ENCODE data around the gene PLD6. TPM values are rescaled to one million over a fixed set of nuclear protein-coding genes. Genes with fewer than 3 reads are reported as not detected.
"Not testable (repeated sequence)": the region's sequence is repeated elsewhere in the genome, so short reads cannot be mapped to it uniquely, and the experiment has no call there.

PLD6 gene, protein sequence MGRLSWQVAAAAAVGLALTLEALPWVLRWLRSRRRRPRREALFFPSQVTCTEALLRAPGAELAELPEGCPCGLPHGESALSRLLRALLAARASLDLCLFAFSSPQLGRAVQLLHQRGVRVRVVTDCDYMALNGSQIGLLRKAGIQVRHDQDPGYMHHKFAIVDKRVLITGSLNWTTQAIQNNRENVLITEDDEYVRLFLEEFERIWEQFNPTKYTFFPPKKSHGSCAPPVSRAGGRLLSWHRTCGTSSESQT
- total RNA-seq (2021; ENCODE audit: unreplicated experiment) (4.2 TPM), Bru-seq, nascent RNA (percentile 61 among the genes with signal in this experiment), BruChase-seq, experiment 1, labeled RNA remaining after a 2-hour chase (percentile 86 among the genes with signal in this experiment), BruChase-seq, experiment 2, labeled RNA remaining after a 6-hour chase (percentile 57 among the genes with signal in this experiment)
- polyA plus RNA-seq (2012; ENCODE audit: insufficient read length): 2.4 TPM
- long read RNA-seq, transcript PLD6-201 (2 exons, 2,560 nt): major isoform, 8 of 13 reads
- long read RNA-seq, partial matches to known transcripts: 0 of 13 reads
- long read RNA-seq, other reads (novel, unspliced or antisense): 5 of 13 reads

DNA sequence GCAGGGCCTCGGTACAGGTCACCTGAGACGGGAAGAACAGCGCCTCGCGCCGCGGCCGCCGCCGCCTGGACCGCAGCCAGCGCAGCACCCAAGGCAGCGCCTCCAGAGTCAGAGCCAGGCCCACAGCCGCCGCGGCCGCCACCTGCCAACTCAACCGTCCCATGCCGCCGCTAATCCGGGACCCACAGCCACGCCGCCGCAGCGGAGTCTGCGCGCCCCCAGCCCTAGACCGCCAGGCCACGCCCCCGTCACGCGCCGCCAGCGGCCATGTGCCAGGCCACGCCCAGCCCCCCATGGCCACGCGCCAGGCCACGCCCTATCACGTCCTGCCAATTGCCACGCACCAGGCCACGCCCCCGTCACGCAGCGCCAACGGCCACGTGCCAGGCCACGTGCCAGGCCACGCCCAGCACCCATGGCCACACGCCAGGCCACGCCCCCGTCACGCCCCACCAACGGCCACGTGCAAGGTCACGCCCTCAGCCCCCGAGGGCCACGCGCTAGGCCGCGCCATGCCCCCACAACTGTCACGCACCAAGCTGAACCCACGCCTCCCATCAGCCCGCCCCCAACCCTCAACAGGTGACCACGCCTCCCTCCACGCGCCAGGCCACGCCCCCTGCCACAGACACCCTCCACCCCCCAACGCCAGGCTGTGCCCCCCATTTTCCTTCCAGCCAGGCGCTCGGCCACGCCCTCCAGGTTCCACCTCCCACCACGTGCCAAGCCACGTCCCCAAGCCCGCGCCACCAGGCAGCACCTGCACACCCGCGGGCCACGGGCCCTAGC lies at the start of gene PLD6:
Gene PLD6, minus strand, starts transcription at position 210 of the 789 bp plus-strand sequence. Its CDS starts 47 bp downstream, at position 163.
- Histone ChIP-seq H3K4me1 (ENCODE audit: control insufficient read depth, insufficient read depth, low read length) (peaks cover 8% of the 10 kb centered on the region), H3K4me3 (ENCODE audit: low read depth in 2 of 2, low read length in 2 of 2) (peak within 1 kb of the TSS; percentile 56 to 67), H3K27ac (ENCODE audit: low read length) (peak within 1 kb of the TSS; percentile 63), H3K9me3 (ENCODE audit: control insufficient read depth, insufficient read depth, low read depth, low read length) (no peaks in the 10 kb centered on the region), H3K36me3 (ENCODE audit: control insufficient read depth, insufficient read depth, low read length) (no peaks in the 10 kb centered on the region), H3K27me3 (ENCODE audit: control insufficient read depth, insufficient read depth, low read length) (no peaks in the 10 kb centered on the region)
- intact Hi-C loops (cut with micrococcal nuclease; ENCODE audit: unreplicated experiment): no loop called here
- peak; percentile 75 for ATAC-seq
- ChIA-PET CTCF (interaction anchor here (0.8 kb wide), 1 partner anchor 52 kb away, joined by 11 read pairs; no protein-coding TSS in a partner anchor), POLR2A (no interaction called here)
- peak; percentile 28 for DNase-seq (ENCODE audit: low read depth, low spot score)
- TF ChIP-seq, protein P1, sequence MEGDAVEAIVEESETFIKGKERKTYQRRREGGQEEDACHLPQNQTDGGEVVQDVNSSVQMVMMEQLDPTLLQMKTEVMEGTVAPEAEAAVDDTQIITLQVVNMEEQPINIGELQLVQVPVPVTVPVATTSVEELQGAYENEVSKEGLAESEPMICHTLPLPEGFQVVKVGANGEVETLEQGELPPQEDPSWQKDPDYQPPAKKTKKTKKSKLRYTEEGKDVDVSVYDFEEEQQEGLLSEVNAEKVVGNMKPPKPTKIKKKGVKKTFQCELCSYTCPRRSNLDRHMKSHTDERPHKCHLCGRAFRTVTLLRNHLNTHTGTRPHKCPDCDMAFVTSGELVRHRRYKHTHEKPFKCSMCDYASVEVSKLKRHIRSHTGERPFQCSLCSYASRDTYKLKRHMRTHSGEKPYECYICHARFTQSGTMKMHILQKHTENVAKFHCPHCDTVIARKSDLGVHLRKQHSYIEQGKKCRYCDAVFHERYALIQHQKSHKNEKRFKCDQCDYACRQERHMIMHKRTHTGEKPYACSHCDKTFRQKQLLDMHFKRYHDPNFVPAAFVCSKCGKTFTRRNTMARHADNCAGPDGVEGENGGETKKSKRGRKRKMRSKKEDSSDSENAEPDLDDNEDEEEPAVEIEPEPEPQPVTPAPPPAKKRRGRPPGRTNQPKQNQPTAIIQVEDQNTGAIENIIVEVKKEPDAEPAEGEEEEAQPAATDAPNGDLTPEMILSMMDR (IDR thresholded peaks at IDR 0.05): no peak
- TF ChIP-seq, protein P2, sequence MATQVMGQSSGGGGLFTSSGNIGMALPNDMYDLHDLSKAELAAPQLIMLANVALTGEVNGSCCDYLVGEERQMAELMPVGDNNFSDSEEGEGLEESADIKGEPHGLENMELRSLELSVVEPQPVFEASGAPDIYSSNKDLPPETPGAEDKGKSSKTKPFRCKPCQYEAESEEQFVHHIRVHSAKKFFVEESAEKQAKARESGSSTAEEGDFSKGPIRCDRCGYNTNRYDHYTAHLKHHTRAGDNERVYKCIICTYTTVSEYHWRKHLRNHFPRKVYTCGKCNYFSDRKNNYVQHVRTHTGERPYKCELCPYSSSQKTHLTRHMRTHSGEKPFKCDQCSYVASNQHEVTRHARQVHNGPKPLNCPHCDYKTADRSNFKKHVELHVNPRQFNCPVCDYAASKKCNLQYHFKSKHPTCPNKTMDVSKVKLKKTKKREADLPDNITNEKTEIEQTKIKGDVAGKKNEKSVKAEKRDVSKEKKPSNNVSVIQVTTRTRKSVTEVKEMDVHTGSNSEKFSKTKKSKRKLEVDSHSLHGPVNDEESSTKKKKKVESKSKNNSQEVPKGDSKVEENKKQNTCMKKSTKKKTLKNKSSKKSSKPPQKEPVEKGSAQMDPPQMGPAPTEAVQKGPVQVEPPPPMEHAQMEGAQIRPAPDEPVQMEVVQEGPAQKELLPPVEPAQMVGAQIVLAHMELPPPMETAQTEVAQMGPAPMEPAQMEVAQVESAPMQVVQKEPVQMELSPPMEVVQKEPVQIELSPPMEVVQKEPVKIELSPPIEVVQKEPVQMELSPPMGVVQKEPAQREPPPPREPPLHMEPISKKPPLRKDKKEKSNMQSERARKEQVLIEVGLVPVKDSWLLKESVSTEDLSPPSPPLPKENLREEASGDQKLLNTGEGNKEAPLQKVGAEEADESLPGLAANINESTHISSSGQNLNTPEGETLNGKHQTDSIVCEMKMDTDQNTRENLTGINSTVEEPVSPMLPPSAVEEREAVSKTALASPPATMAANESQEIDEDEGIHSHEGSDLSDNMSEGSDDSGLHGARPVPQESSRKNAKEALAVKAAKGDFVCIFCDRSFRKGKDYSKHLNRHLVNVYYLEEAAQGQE (IDR thresholded peaks at IDR 0.05; ENCODE audit: insufficient read depth in 1 of 2, low read depth in 2 of 2, low read length in 1 of 2): 0 out of 4 replicates have a peak, but pooled peaks of 1 of the 2 experiments have one; percentile 34
- TF ChIP-seq SIN3A (IDR thresholded peaks at IDR 0.05; ENCODE audit: borderline replicate concordance, insufficient read depth, low read depth, low read length) (no peak; the same call in 1 of the 2 replicates), POLR2AphosphoS5 (IDR thresholded peaks at IDR 0.05; ENCODE audit: low read depth, low read length) (0 out of 2 replicates have a peak, but pooled peaks have one; percentile 33), TCF7L2 (IDR thresholded peaks at IDR 0.05; ENCODE audit: low read depth, low read length) (no peak)
- in situ Hi-C loops (cut with HindIII; ENCODE audit: low pct_unique_long_range_greater_than_20kb, low sequenced_read_pairs): no loop called here
- no TSS peak for BruUV-seq (replicated peaks)

DNA sequence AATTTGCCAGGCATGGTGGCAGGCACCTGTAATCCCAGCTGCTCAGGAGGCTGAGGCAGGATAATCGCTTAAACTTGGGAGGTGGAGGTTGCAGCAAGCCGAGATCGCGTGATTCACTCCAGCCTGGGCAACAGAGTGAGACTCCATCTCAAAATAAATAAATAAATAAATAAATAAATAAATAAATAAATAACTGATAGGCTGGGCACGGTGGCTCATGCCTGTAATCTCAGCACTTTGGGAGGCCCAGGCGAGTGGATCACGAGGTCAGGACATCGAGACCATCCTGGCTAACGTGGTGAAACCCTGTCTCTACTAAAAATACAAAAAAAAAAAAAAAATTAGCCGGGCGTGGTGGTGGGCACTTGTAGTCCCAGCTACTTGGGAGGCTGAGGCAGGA lies 49.6 kb upstream of the PLD6 start:
- BruUV-seq (replicated peaks); POLR2A ChIA-PET: not testable (repeated sequence)

More for the DNA sequence above, 49.6 kb upstream of the PLD6 start:
- intact Hi-C loops (cut with micrococcal nuclease; ENCODE audit: unreplicated experiment); H3K27me3 ChIP-seq (ENCODE audit: control insufficient read depth, insufficient read depth, low read length); ATAC-seq; in situ Hi-C loops (cut with HindIII; ENCODE audit: low pct_unique_long_range_greater_than_20kb, low sequenced_read_pairs); H3K4me3 ChIP-seq (ENCODE audit: low read depth in 2 of 2, low read length in 2 of 2); H3K27ac ChIP-seq (ENCODE audit: low read length); H3K4me1 ChIP-seq (ENCODE audit: control insufficient read depth, insufficient read depth, low read length); H3K9me3 ChIP-seq (ENCODE audit: control insufficient read depth, insufficient read depth, low read depth, low read length); DNase-seq (ENCODE audit: low read depth, low spot score): not testable (repeated sequence)
- CTCF ChIA-PET: interaction anchor here (0.7 kb wide), 1 partner anchor 45 kb away, joined by 4 read pairs; no protein-coding TSS in a partner anchor
- H3K36me3 ChIP-seq (ENCODE audit: control insufficient read depth, insufficient read depth, low read length): peaks cover 12% of the 10 kb centered on the region
